HL-60 (cell line): ENCODE results near the gene CHTOP.

Experiments
- GABPA ChIP-seq: IDR thresholded peaks from 2 replicates; pipeline ENCODE4 v1.6.1; 2012; ENCODE audit warnings: low read depth
- POLR2AphosphoS5 ChIP-seq: IDR thresholded peaks from 2 replicates; pipeline ENCODE4 v1.6.1; 2012; ENCODE audit warnings: low read depth
- SPI1 ChIP-seq: IDR thresholded peaks from 2 replicates; pipeline ENCODE4 v1.6.1; 2012; ENCODE audit warnings: low read depth, mild to moderate bottlenecking, borderline replicate concordance
- TF ChIP-seq, protein P1 (sequence below): IDR thresholded peaks from one replicate; pipeline ENCODE4 v1.5.1; 2011; ENCODE audit warnings: low read length, control low read depth, inconsistent platforms; ENCODE audit not compliant: insufficient read depth
- TF ChIP-seq, protein P2 (sequence below): IDR thresholded peaks from 2 replicates; pipeline ENCODE4 v1.6.1; 2012; ENCODE audit warnings: low read depth; ENCODE audit not compliant: insufficient replicate concordance

DNA sequence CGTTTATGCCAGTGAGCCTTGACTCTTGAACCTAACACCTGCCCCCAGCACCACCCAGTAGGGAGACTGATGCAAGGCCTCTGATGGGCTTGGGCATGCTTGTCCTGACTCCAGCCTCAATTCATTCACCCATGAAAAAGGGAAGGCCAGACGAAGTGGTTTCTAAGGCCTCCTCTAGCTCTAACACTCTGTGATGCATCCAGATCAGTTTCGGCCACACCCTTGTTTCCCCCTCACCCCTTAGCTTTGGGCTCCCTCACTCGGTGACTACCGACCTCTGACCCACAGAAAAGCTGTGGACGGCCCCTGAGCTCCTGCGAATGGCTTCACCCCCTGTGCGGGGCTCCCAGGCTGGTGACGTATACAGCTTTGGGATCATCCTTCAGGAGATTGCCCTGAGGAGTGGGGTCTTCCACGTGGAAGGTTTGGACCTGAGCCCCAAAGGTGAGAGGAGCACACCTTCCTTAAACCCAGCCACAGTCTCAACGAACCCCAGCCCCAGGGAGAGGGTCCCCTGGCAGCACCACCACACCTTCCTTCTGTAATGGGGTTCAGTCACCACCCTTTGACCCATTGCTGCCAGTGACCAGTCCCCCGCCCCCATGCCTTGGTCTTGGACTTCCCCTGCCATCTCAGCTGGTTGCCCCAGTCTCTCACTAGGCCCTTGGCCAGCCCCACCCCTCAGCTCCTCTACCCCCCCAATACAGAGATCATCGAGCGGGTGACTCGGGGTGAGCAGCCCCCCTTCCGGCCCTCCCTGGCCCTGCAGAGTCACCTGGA is 53.7 kb downstream of the CHTOP start:
- TF ChIP-seq, protein P1, sequence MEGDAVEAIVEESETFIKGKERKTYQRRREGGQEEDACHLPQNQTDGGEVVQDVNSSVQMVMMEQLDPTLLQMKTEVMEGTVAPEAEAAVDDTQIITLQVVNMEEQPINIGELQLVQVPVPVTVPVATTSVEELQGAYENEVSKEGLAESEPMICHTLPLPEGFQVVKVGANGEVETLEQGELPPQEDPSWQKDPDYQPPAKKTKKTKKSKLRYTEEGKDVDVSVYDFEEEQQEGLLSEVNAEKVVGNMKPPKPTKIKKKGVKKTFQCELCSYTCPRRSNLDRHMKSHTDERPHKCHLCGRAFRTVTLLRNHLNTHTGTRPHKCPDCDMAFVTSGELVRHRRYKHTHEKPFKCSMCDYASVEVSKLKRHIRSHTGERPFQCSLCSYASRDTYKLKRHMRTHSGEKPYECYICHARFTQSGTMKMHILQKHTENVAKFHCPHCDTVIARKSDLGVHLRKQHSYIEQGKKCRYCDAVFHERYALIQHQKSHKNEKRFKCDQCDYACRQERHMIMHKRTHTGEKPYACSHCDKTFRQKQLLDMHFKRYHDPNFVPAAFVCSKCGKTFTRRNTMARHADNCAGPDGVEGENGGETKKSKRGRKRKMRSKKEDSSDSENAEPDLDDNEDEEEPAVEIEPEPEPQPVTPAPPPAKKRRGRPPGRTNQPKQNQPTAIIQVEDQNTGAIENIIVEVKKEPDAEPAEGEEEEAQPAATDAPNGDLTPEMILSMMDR = no peak
- TF ChIP-seq, protein P2, sequence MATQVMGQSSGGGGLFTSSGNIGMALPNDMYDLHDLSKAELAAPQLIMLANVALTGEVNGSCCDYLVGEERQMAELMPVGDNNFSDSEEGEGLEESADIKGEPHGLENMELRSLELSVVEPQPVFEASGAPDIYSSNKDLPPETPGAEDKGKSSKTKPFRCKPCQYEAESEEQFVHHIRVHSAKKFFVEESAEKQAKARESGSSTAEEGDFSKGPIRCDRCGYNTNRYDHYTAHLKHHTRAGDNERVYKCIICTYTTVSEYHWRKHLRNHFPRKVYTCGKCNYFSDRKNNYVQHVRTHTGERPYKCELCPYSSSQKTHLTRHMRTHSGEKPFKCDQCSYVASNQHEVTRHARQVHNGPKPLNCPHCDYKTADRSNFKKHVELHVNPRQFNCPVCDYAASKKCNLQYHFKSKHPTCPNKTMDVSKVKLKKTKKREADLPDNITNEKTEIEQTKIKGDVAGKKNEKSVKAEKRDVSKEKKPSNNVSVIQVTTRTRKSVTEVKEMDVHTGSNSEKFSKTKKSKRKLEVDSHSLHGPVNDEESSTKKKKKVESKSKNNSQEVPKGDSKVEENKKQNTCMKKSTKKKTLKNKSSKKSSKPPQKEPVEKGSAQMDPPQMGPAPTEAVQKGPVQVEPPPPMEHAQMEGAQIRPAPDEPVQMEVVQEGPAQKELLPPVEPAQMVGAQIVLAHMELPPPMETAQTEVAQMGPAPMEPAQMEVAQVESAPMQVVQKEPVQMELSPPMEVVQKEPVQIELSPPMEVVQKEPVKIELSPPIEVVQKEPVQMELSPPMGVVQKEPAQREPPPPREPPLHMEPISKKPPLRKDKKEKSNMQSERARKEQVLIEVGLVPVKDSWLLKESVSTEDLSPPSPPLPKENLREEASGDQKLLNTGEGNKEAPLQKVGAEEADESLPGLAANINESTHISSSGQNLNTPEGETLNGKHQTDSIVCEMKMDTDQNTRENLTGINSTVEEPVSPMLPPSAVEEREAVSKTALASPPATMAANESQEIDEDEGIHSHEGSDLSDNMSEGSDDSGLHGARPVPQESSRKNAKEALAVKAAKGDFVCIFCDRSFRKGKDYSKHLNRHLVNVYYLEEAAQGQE = no peak
- no peak for TF ChIP-seq GABPA
- no peak for TF ChIP-seq POLR2AphosphoS5
- no peak for TF ChIP-seq SPI1
